EL (cell line): Measurements from ENCODE around the gene KRTAP9-6.
"Not testable (repeated sequence)": the region's sequence is repeated elsewhere in the genome, so short reads cannot be mapped to it uniquely, and the experiment has no call there.

Experiments
- DNase-seq: peaks from one replicate; pipeline ENCODE4 v3.0.0-alpha.2; 2016

The KRTAP9-6 gene, protein sequence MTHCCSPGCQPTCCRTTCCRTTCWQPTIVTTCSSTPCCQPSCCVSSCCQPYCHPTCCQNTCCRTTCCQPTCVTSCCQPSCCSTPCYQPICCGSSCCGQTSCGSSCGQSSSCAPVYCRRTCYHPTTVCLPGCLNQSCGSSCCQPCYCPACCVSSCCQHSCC

DNA sequence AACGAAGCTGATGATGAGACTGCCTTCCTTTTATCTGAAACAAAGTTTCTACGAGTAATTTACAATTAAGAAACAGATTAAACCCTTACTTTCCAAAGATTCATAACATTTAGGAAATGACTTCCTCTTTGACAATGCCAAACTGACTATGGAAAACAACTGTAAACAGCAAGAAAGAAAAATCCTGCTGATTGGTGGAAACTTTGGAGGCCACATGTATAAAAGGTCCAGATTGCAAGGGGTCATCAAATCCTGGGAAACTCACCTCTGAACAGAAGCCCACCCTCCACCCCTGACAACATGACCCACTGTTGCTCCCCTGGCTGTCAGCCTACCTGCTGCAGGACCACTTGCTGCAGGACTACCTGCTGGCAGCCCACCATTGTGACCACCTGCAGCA is at the start of gene KRTAP9-6:
Gene KRTAP9-6 (plus strand): TSS at position 301 of the 400 bp plus-strand sequence. CDS start 0 bp downstream, at position 301.
- DNase-seq = no peak

DNA sequence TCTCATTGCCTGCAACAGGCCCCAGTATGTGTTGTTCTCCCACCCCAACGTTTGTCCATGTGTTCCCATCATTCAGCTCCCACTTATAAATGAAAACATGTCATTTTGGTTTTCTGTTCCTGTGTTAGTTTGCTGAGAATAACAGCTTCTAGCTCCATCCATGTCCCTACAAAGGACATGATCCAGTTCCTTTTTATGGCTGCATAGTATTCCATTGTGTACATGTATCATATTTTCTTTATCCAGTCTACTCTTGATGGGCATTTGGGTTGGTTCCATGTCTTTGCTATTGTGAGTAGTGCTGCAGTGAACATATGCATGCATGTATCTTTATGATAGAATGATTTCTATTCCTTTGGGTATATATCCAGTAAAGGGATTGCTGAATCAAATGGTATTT is 49.5 kb upstream of the KRTAP9-6 start:
- no peak for DNase-seq

DNA sequence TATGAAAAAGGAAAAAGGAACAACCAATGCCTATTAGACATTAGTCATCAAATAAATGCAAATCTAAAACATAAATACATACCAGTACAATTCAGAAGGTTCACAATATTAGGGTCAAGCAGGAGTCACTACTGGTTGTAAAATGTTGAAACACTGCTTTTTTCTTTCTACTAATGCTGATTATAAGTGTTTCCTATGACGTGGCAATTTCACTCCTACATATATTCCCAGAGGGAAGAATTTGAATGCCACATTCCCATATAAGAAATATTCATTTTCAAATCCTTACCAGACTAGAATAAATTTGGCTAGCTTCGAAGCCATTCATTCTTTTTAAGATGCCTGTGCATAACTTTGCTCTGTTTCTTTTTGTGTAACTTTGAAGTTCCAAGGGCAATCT is 41.4 kb upstream of the KRTAP9-6 start:
- no peak for DNase-seq

DNA sequence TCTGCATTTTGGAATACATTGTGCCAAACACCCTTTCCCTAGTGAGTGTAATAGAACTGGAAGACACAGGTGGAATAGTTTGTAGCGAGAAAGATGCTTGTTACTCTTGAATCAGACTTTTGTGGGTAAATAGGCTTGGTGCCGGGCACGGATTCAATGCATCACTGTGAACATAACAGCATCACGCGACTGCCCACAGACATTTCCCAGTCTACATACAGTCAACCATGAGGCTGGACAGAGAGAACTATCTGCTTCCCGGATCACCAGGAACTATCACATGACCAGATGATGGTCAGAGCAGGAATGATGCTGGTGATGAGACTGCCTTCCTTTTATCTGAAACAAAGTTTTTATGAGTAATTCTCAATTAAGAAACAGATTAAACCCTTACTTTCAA is 39.1 kb upstream of the KRTAP9-6 start:
- DNase-seq = no peak

DNA sequence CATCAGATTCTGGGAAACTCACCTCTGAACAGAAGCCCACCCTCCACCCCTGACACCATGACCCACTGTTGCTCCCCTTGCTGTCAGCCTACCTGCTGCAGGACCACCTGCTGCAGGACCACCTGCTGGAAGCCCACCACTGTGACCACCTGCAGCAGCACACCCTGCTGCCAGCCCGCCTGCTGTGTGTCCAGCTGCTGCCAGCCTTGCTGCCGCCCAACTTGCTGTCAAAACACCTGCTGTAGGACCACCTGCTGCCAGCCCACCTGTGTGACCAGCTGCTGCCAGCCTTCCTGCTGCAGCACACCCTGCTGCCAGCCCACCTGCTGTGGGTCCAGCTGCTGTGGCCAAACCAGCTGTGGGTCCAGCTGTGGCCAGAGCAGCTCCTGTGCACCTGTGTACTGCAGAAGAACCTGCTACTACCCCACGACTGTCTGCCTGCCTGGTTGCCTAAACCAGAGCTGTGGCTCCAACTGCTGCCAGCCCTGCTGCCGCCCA is 38.5 kb upstream of the KRTAP9-6 start, which contains the start of gene KRTAP9-2:
Gene KRTAP9-2 (plus strand): TSS at position 51 of the 498 bp plus-strand sequence. CDS start 7 bp downstream, at position 58.
- DNase-seq = not testable (repeated sequence)

DNA sequence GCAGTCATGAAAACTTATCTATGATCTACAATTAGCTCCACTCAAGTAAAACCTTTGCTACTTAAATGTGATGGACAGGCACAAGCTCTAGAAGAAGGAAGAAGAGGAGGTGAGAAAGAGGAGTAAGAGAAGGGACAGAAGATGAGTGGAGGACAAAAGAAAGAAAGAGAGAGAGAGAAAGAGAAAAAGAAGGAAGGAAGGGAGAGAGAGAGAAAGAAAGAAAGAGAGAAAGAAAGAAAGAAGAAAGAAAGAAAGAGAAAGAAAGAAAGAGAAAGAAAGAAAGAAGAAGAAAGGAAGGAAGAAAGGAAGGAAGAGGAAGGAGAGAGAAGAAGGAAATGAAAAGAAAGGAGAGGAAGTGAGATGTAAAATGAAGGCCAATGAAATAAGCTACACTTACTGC is 35.1 kb upstream of the KRTAP9-6 start:
- DNase-seq = no peak

DNA sequence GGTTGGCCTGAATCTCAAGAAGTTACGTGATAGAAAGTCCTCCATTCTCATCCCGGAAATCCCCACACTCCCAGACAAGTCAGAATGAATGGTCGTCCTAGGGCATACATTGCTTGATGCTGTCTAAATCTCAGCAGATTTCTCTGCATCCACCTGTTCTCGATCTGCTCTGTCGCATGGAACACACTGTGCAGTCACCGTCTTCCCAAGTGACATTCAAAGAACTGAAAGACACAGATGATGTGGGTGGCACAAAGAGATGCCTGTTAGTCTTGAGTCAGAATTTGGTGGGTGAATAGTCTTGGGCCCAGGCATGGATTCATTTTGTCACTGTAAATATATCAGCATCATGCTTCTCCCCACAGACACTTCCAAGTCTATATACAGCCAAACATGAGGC is 33.4 kb upstream of the KRTAP9-6 start:
- DNase-seq = no peak

DNA sequence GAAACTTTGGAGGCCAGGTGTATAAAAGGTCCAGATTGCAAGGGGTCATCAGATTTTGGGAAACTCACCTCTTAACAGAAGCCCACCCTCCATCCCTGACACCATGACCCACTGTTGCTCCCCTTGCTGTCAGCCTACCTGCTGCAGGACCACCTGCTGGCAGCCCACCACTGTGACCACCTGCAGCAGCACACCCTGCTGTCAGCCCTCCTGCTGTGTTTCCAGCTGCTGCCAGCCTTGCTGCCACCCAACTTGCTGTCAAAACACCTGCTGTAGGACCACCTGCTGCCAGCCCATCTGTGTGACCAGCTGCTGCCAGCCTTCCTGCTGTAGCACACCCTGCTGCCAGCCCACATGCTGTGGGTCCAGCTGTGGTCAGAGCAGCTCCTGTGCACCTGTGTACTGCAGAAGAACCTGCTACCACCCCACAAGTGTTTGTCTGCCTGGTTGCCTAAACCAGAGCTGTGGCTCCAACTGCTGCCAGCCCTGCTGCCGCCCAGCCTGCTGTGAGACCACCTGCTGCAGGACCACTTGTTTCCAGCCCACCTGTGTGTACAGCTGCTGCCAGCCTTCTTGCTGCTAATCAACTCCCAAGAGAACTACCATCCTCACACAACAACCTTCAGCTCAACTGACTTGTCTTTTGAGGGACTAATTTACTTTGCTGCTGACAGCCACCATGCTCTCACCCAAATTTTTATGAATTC is 32.6 kb upstream of the KRTAP9-6 start, which contains the start of gene KRTAP9-3:
Gene KRTAP9-3 (plus strand): TSS at position 51 of the 707 bp plus-strand sequence. CDS start 53 bp downstream, at position 104.
- DNase-seq = not testable (repeated sequence)

DNA sequence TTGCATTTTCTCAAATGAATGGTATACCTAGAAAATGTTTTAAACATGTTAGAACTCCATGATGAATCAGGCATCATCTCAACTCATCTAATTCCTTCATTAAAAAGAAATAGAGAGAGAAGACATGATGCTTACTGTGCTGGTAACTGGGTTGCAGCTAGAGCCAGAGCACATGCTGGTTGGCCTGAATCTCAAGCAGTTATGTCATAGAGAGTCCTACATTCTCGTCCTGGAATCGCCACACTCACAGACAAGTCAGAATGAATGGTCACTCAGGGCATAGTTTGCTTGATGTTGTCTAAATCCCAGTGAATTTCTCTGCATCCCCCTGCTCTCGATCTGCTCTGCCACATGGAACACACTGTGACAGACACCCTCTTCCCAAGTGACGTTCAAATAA is 28.1 kb upstream of the KRTAP9-6 start:
- not testable (repeated sequence) for DNase-seq

DNA sequence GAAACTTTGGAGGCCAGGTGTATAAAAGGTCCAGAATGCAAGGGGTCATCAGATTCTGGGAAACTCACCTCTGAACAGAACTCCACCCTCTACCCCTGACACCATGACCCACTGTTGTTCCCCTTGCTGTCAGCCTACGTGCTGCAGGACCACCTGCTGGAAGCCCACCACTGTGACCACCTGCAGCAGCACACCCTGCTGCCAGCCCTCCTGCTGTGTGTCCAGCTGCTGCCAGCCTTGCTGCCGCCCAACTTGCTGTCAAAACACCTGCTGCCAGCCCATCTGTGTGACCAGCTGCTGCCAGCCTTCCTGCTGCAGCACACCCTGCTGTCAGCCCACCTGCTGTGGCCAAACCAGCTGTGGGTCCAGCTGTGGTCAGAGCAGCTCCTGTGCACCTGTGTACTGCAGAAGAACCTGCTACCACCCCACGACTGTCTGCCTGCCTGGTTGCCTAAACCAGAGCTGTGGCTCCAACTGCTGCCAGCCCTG is 27.2 kb upstream of the KRTAP9-6 start, which contains the start of gene KRTAP9-8:
Gene KRTAP9-8 (plus strand): TSS at position 51 of the 489 bp plus-strand sequence. CDS start 53 bp downstream, at position 104.
- DNase-seq = not testable (repeated sequence)

DNA sequence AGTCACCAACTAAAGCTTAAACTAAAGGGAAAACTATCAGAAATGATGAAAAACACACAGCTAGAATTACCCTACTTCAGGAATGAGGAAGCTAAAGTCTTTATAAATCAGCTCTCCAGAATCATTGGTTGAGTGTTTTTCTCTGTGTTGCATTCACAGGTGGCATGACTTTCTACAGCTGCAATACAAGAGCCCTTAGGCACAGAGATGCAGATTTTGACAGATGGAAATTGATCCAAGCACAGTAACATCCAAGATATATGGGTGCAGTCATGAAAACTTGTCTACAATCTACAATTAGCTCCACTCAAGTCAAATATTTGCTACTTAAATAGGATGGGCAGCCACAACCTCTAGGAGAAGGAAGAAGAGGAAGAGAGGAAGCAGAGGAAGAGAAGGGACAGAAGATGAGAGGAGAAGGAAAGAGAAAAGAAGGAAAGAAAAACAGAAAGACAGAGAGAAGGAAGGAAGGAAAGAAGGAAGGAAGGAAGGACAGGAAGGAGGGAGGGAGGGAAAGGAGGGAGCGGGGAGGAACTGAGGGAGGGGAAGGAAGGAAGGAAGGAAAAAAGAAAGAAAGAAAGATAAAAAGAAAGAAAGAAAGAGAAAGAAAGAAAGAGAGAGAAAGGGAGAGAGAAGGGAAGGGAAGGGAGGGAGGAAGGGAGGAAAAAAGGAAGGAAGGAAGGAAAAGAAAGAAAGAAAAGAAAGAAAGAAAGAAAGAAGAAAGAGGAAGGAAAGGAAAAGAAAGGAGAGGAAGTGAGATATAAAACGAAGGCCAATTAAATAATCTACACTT is 18.0 kb upstream of the KRTAP9-6 start:
- DNase-seq = not testable (repeated sequence)

DNA sequence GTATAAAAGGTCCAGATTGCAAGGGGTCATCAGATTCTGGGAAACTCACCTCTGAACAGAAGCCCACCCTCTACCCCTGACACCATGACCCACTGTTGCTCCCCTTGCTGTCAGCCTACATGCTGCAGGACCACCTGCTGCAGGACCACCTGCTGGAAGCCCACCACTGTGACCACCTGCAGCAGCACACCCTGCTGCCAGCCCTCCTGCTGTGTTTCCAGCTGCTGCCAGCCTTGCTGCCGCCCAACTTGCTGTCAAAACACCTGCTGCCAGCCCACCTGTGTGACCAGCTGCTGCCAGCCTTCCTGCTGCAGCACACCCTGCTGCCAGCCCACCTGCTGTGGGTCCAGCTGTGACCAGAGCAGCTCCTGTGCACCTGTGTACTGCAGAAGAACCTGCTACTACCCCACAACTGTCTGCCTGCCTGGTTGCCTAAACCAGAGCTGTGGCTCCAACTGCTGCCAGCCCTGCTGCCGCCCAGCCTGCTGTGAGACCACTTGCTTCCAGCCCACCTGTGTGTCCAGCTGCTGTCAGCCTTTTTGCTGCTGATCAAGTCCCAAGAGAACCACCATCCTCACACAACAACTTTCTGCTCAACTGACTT is 15.4 kb upstream of the KRTAP9-6 start, which contains the start of gene KRTAP9-4:
Gene KRTAP9-4 (plus strand): TSS at position 51 of the 604 bp plus-strand sequence. CDS start 34 bp downstream, at position 85.
- DNase-seq = not testable (repeated sequence)

DNA sequence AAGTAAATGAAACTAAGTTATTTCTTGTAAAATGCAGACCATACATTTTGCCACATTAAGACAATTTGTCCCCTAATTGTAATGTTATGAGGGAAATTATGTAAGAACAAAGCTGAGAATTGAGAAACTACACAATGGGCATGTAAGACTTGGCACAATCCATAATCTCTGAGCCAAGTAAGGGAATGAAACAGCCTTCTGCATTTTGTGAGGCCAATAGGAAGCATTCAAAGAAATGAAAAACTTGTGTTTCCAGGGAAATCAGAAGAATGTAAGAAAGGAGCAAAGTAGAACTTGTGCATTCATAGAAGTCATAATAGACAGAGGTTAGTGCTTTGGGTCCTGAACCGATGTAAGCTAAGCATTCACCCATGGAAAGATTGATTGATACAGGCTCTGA is 13.9 kb upstream of the KRTAP9-6 start:
- no peak for DNase-seq

DNA sequence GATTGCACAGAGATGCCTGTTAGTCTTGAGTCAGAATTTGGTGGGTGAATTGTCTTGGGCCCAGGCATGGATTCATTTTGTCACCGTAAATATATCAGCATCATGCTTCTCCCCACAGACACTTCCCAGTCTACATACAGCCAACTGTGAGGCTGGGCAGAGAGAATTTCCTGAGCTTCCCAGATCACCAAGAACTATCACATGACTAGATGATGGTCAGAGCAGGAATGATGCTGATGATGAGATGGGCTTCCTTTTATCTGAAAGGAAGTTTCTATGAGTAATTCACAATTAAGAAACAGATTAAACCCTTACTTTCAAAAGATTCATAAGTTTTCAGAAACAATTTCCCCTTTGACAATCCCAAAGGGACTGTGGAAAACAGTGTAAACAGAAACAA is 10.3 kb upstream of the KRTAP9-6 start:
- peak; percentile 18 for DNase-seq

DNA sequence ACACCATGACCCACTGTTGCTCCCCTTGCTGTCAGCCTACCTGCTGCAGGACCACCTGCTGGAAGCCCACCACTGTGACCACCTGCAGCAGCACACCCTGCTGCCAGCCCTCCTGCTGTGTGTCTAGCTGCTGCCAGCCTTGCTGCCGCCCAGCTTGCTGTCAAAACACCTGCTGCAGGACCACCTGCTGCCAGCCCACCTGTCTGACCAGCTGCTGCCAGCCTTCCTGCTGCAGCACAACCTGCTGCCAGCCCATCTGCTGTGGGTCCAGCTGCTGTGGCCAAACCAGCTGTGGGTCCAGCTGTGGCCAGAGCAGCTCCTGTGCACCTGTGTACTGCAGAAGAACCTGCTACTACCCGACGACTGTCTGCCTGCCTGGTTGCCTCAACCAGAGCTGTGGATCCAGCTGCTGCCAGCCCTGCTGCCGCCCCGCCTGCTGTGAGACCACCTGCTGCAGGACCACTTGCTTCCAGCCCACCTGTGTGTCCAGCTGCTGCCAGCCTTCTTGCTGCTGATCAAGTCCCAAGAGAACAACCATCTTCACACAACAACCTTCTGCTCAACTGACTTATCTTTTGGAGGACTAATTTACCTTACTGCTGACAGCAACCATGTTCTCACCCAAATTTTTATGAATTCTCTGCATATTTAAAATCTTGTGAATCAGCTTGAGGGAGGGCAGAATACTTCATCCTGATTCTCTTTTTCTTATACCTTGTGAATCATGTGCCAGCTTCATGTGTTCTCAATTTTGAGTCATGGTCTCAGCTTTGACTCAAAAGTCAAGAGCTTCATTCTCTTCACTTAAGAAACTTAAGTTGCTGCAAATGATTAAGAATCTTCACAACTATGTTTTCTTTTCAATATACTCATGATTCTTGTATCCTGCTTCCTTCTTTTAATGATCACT is 9.5 kb upstream of the KRTAP9-6 start, which contains the start of gene KRTAP9-9:
Gene KRTAP9-9 (plus strand): TSS at position 4 of the 910 bp plus-strand sequence.
- DNase-seq = peak; percentile 32

DNA sequence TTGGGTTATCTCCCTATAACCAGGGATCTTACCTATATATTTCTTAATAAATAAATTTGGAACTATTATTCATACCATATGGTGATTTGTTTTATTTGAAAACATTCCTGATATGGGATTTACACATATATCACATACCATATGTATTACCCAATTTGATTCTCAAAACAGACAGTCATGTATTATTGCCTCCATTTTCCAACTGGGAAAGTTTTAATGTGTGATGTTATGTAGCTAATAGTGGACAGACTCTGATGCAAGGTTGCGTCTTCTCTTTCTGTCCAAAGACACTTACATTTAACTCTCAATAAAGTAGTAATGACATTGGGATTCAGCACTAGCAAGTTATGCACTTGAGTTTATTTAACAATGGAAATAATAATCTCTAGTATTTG is 8.9 kb upstream of the KRTAP9-6 start:
- peak; percentile 21 for DNase-seq

DNA sequence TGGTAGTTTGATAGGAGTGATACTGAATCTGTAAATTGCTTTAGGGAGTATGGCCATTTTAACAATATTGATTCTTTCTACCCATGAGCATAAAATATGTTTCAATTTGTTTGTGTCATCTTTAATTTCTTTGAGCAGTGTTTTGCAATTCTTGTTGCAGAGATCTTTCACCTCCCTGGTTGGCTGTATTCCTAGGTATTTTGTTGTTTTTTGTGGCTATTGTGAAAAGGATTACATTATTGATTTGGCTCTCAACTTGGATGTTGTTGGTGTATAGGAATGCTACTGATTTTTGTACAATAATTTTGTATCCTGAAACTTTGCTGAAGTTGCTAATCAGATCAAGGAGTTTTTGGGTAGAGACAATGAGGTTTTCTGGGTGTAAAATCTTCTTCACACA is 6.8 kb upstream of the KRTAP9-6 start:
- DNase-seq = no peak

DNA sequence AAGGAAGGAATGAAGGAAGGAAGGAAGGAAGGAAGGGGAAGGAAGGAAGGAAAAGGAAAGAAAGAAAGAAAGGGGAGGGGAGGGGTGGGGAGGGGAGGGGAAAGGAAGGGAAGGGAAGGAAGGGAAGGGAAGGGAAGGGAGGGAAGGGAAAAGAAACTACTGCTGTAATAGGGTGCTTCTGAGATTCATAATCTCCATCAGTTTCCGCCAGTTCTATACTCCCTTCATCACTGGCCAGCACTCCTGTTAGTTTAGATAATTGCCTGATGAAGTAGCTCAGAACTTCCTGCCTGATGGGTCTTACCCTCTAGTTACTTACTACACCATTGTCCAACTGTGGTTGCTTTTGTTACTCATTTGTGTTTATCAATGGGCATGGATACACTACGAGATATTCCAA is 2.0 kb upstream of the KRTAP9-6 start:
- DNase-seq = no peak

DNA sequence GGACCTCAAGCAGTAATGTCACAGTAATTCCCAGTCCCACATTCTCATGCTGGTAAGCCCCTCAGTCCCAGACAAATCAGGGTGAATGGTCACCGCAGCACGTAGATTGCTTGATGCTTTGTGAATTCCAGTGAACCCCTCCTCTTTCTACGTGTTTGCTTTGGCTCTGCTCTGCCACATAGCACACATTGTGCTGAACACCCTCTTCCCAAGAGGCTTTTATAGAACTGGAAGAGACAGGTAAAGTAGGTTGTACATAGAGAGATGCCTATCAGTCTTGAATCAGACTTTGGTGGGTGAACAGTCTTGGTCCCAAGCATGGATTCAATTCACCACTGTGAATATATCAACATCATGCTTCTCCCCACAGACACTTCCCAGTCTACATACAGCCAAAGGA is 579 bp upstream of the KRTAP9-6 start:
- no peak for DNase-seq

DNA sequence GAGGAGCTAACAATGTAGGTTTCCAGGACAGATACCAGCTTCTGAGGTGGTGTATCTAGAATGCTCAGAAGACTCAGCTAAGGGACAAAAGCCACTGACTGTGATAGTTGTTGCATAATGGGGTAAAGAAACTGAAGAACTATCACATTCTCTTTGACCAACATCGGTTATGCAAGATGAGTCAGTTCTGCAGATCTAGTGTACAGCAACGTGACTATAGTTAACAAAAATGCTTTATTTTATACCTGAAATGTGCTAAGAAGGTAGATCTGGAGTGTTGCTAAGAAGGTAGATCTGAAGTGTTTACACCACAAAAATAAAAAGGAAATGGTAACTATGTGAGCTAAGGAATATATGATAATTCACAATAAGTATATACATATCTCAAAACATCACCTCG is 2.5 kb downstream of the KRTAP9-6 start:
- no peak for DNase-seq

DNA sequence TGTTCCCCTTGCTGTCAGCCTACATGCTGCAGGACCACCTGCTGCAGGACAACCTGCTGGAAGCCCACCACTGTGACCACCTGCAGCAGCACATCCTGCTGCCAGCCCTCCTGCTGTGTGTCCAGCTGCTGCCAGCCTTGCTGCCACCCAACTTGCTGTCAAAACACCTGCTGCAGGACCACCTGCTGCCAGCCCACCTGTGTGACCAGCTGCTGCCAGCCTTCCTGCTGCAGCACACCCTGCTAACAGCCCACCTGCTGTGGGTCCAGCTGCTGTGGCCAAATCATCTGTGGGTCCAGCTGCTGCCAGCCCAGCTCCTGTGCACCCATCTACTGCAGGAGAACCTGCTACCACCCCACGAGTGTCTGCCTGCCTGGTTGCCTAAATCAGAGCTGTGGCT is 6.1 kb downstream of the KRTAP9-6 start:
- DNase-seq = not testable (repeated sequence)
